ENCODE measurements around the gene RASL11A. TPM values are rescaled to one million over a fixed set of nuclear protein-coding genes. Genes with fewer than 3 reads are reported as not detected.
"Not testable (repeated sequence)": the region's sequence is repeated elsewhere in the genome, so short reads cannot be mapped to it uniquely, and the experiment has no call there.

Gene RASL11A
- total RNA-seq, 1 experiment from 2014 or later: 0.75 TPM

DNA sequence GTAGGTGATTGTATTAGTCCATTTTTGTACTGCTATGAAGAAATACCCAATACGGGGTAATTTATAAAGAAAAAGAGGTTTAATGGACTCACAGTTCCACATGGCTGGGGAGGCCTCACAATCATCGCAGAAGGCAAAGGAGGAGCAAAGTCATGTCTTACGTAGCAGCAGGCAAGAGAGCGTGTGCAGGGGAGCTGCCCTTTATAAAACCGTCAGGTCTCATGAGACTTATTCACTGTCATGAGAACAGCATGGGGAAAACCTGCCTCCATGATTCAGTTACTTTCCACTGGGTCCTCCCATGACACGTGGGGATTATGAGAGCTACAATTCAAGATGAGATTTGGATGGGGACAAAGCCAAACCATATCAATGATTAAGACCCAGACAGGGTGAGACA lies 51.8 kb downstream of the RASL11A start:
- H3K27me3 ChIP-seq: peaks cover 13% of the 10 kb centered on the region
- DNase-seq; H3K27ac ChIP-seq; H3K9me3 ChIP-seq (replicated peaks); H3K36me3 ChIP-seq; H3K4me1 ChIP-seq; H3K4me3 ChIP-seq: not testable (repeated sequence)

Other genes starting within 250 kb of the RASL11A start
- 32.0 and 34.2 TPM in 2 replicates for gene USP12, start 99.0 kb upstream of the RASL11A start, total RNA-seq (2014; rRNA removed; shearing (Covaris generic))
- gene RPL21, start 19.3 kb upstream of the RASL11A start, total RNA-seq (2014; rRNA removed; shearing (Covaris generic)): 2,116 and 2,164 TPM in 2 replicates
- gene GTF3A, start 153.8 kb downstream of the RASL11A start, total RNA-seq (2014; rRNA removed; shearing (Covaris generic)): 175 and 192 TPM in 2 replicates
- gene MTIF3, start 179.7 kb downstream of the RASL11A start, total RNA-seq (2014; rRNA removed; shearing (Covaris generic)): 38.2 and 51.2 TPM in 2 replicates